ENCODE measurements around the gene SMYD3.

Gene SMYD3

GRCh38 chr1:246503341-246503740 lies 3.7 kb downstream of the SMYD3 start:
- no peak for DNase-seq (ENCODE audit: low read depth in 1 of 2, low spot score in 1 of 2)
- no peak overlapping the region for H3K27ac ChIP-seq (replicated peaks)
- no peaks in the 10 kb centered on the region for H3K27me3 ChIP-seq (ENCODE audit: insufficient read depth, poor library complexity, severe bottlenecking)
- TF ChIP-seq GABPA (IDR thresholded peaks at IDR 0.05; ENCODE audit: low read depth) (no peak), REST (IDR thresholded peaks at IDR 0.05; ENCODE audit: insufficient replicate concordance, low read depth) (no peak), POLR2AphosphoS5 (IDR thresholded peaks at IDR 0.05; ENCODE audit: low read depth) (no peak), SPI1 (IDR thresholded peaks at IDR 0.05; ENCODE audit: borderline replicate concordance, low read depth) (no peak), CTCF (IDR thresholded peaks at IDR 0.05; ENCODE audit: insufficient read depth, low read length) (no peak)
- no peak overlapping the region for H3K4me3 ChIP-seq (replicated peaks; ENCODE audit: insufficient read depth, low read length)

- Histone ChIP-seq H3K4me3 (replicated peaks; ENCODE audit: insufficient read depth, low read length) (no peak overlapping the region), H3K27ac (replicated peaks) (no peak overlapping the region), H3K27me3 (ENCODE audit: insufficient read depth, poor library complexity, severe bottlenecking) (no peaks in the 10 kb centered on the region)
- peak in 1 of 2 experiments; percentile 50 for DNase-seq (ENCODE audit: low read depth in 1 of 2, low spot score in 1 of 2)
- TF ChIP-seq POLR2AphosphoS5 (IDR thresholded peaks at IDR 0.05; ENCODE audit: low read depth) (no peak), SPI1 (IDR thresholded peaks at IDR 0.05; ENCODE audit: borderline replicate concordance, low read depth) (peak; percentile 73; the same call in 1 of the 2 replicates), REST (IDR thresholded peaks at IDR 0.05; ENCODE audit: insufficient replicate concordance, low read depth) (no peak), CTCF (IDR thresholded peaks at IDR 0.05; ENCODE audit: insufficient read depth, low read length) (peak; percentile 50), GABPA (IDR thresholded peaks at IDR 0.05; ENCODE audit: low read depth) (no peak)
These were observed 9.7 kb downstream of the SMYD3 start for GRCh38 chr1:246497331-246497915.

GRCh38 chr1:246492611-246493245 lies 14.4 kb downstream of the SMYD3 start:
- no peak for TF ChIP-seq SPI1 (IDR thresholded peaks at IDR 0.05; ENCODE audit: borderline replicate concordance, low read depth)
- TF ChIP-seq CTCF (IDR thresholded peaks at IDR 0.05; ENCODE audit: insufficient read depth, low read length): peak; percentile 53
- H3K27ac ChIP-seq (replicated peaks): no peak overlapping the region
- no peaks in the 10 kb centered on the region for H3K27me3 ChIP-seq (ENCODE audit: insufficient read depth, poor library complexity, severe bottlenecking)
- DNase-seq (ENCODE audit: low read depth in 1 of 2, low spot score in 1 of 2): peak in 1 of 2 experiments; percentile 66
- no peak overlapping the region for H3K4me3 ChIP-seq (replicated peaks; ENCODE audit: insufficient read depth, low read length)
